Nephron (organoid): ENCODE results near the gene ZNF362.
A peak's percentile ranks its signal among the peaks of the same experiment; 100 is the strongest.

Source experiments
- H3K27ac Mint-ChIP-seq, 3 experiments: 2 replicates each; pipeline ENCODE4 v1.8.0; 2020; ENCODE audit warnings: mixed read lengths in 3 of 3, mild to moderate bottlenecking in 2 of 3, moderate library complexity in 1 of 3
- H3K27me3 Mint-ChIP-seq: 2 replicates; pipeline ENCODE4 v1.8.0; 2021; ENCODE audit warnings: low read depth, mild to moderate bottlenecking, moderate library complexity, mixed read lengths
- H3K36me3 Mint-ChIP-seq: 2 replicates; pipeline ENCODE4 v1.8.0; 2020; ENCODE audit warnings: low read depth, mixed read lengths
- H3K4me1 Mint-ChIP-seq: 2 replicates; pipeline ENCODE4 v1.8.0; 2020; ENCODE audit warnings: mixed read lengths
- H3K4me3 Mint-ChIP-seq, 3 experiments: 2 replicates each; pipeline ENCODE4 v1.8.0; 2020; ENCODE audit warnings: mild to moderate bottlenecking in 3 of 3, mixed read lengths in 3 of 3, moderate library complexity in 2 of 3
- H3K9me3 Mint-ChIP-seq: 2 replicates; pipeline ENCODE4 v1.8.0; 2020; ENCODE audit warnings: mixed read lengths
- CTCF ChIP-seq, 3 experiments: fragments of 200-600 bp; sonication (generic); IDR thresholded peaks; one replicate each; pipeline ENCODE4 v1.5.0; 2021; ENCODE audit warnings: antibody characterized with exemption in 3 of 3; ENCODE audit not compliant: unreplicated experiment in 3 of 3

ZNF362 gene

DNA sequence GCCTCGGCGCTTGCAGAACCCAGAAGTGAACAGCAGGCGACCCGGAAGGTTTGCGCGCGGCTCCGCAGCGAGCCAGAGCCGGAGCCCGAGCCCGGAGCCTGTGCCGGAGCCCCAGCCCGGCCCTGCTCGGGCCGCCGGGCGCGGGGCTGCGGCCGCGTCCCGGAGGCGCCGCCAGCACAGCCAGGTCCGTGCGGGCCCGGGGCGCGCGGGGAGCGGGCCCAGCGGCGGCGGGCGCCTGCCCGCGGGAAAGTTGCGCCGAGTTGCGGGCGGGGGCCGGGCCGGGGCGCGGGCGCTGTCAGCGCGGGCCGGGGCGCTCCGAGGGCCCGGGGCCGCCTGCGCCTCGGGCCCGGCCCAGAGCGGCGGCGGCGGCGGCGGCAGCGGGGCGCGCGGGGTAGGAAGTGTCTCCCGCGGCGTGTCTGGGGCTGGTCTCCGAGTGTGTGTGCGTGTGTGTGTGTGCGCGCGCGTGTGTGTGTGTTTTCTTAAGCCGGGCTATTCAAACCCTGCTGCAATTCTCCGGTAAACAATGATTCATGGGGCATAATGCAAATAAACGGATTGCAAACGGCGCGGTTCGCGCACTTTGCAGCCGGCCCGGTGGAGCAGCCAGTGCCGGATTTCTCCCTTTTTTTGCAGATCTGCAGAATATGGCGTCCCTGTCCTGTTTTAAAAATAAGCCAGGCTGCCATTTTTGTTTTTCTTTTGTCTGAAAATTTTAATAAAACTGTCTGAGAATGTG is at the start of gene ZNF362:
ZNF362 (plus strand) TSS at position 22 of the 736 bp plus-strand sequence. CDS start 14,083 bp downstream, outside the sequence.
- Mint-ChIP-seq H3K9me3 (no peaks in the 10 kb centered on the region), H3K27me3 (no peaks in the 10 kb centered on the region), H3K4me3 (peak within 1 kb of the TSS; percentile 99 to 100 (median 100)), H3K4me1 (peaks cover 52% of the 10 kb centered on the region), H3K36me3 (peaks cover 8% of the 10 kb centered on the region), H3K27ac (peak within 1 kb of the TSS; percentile 100)
- no peak for TF ChIP-seq CTCF (IDR thresholded peaks at IDR 0.05; ENCODE audit: unreplicated experiment in 3 of 3)

- Mint-ChIP-seq H3K27me3 (peaks cover 6% of the 10 kb centered on the region), H3K4me1 (no peaks in the 10 kb centered on the region), H3K36me3 (no peaks in the 10 kb centered on the region), H3K4me3 (no peak overlapping the region), H3K9me3 (peaks cover 3% of the 10 kb centered on the region), H3K27ac (no peak overlapping the region)
- no peak for TF ChIP-seq CTCF (IDR thresholded peaks at IDR 0.05; ENCODE audit: unreplicated experiment in 3 of 3)
These were observed 44.3 kb upstream of the ZNF362 start for GRCh38 chr1:33211972-33212371.

GRCh38 chr1:33219886-33220661 is 36.2 kb upstream of the ZNF362 start:
- peaks cover 6% of the 10 kb centered on the region for H3K27me3 Mint-ChIP-seq
- peak overlapping the region in 1 of 3 experiments; percentile 9 for H3K27ac Mint-ChIP-seq
- H3K4me1 Mint-ChIP-seq = no peaks in the 10 kb centered on the region
- H3K9me3 Mint-ChIP-seq = peaks cover 11% of the 10 kb centered on the region
- no peak overlapping the region for H3K4me3 Mint-ChIP-seq
- peaks cover 3% of the 10 kb centered on the region for H3K36me3 Mint-ChIP-seq
- TF ChIP-seq CTCF (IDR thresholded peaks at IDR 0.05; ENCODE audit: unreplicated experiment in 3 of 3) = no peak

DNA sequence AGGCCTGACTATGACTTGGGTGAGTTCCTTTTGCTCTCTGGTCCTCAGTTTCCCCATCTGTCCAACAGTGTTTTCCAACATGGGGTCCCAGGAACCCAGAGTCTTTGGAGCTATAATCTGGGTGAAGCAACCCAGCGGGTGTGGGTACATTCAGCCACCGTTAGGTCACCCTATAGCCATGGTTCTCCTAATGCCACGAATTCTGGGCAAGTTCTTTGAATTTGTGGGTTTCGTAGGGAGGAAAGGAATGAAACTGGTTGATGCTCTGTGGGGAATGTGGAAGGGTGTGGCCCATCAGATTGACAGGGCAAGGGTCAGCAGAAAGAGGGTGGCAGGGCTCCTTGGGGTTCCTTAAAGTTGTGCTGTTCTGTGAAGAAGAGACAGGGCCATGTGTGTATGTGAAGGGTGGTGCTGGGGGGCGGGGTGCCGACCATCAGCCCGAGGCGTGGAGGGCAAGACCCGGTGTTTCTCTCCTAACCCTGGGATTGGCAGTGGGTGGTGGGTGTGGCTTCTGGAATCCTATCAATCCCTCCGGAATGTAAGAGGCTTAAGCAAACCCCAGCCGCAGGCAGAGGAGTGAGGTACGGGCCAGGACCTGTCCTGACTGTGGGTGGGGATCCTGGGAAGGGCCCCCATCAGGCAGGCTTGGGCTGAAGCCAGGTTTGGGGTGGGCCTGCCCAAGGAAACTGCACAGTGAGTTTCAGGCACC is 35.5 kb upstream of the ZNF362 start:
- H3K36me3 Mint-ChIP-seq = peaks cover 4% of the 10 kb centered on the region
- peaks cover 6% of the 10 kb centered on the region for H3K27me3 Mint-ChIP-seq
- peaks cover 16% of the 10 kb centered on the region for H3K9me3 Mint-ChIP-seq
- H3K4me1 Mint-ChIP-seq = no peaks in the 10 kb centered on the region
- no peak for TF ChIP-seq CTCF (IDR thresholded peaks at IDR 0.05; ENCODE audit: unreplicated experiment in 3 of 3)
- H3K27ac Mint-ChIP-seq = no peak overlapping the region
- no peak overlapping the region for H3K4me3 Mint-ChIP-seq

- no peak overlapping the region for H3K4me3 Mint-ChIP-seq
- H3K27ac Mint-ChIP-seq = no peak overlapping the region
- H3K36me3 Mint-ChIP-seq = peaks cover 4% of the 10 kb centered on the region
- peaks cover 6% of the 10 kb centered on the region for H3K27me3 Mint-ChIP-seq
- TF ChIP-seq CTCF (IDR thresholded peaks at IDR 0.05; ENCODE audit: unreplicated experiment in 3 of 3) = no peak
- no peaks in the 10 kb centered on the region for H3K4me1 Mint-ChIP-seq
- H3K9me3 Mint-ChIP-seq = peaks cover 16% of the 10 kb centered on the region
These were observed 34.9 kb upstream of the ZNF362 start for GRCh38 chr1:33221385-33221758.
